Activated gamma-delta T cell treated with anti-CD3 and anti-CD28 coated beads, Interleukin-2, amount 50 U/mL, for 16 hours (primary cell): ENCODE results near the gene CREB3L4.
"Not testable (repeated sequence)": the region's sequence is repeated elsewhere in the genome, so short reads cannot be mapped to it uniquely, and the experiment has no call there.

Source experiments
- DNase-seq: peaks from one replicate; pipeline ENCODE4 v3.0.0-alpha.2; 2020; ENCODE audit warnings: low read depth

CREB3L4 gene

DNA sequence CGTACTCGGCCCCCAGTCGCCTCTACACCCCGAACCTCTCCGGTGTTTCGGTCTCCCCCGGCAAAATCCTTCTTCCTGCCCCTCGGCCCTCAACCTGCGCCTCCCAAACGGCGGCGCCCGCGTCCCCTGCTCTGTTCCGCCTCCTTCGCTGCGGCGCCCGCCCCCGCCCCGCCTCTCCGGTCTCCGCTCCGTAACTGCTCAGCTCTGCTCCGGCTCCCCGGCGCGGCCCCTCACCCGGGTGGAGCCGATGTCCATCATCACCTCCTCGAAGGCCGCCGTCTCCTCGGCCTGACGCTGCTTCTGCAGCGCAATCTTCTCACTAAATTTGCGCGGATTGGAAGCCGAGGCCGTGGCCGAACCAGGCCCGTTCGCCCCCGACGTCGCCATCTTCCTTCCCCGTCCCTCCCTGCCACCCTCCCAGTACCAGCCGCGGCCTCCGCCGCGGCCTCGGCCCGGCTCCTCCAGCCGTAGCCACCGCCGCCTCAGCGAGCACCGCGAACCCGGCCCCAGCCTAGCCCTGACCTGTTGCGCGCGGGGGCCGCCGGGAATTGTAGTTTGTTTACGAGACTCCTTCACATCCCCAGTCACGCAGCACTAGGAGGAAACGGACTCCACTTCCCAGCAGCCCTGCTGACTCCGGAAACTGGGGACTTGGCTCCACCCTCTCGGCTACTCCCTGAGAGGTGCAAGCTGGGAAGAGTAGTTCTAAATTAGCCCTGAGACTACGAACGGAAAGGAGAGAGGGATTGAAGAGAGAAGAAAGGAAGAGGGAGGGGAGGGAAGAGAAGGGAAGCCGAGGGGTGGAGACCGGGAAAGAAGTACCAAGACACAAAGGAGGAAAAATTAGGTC lies 9.4 kb upstream of the CREB3L4 start, which contains the start of gene CRTC2:
TSS of gene CRTC2 (minus strand) at position 502 of the 850 bp plus-strand sequence. CDS start at position 387, 115 bp downstream.
- peak; percentile 94 for DNase-seq

DNA sequence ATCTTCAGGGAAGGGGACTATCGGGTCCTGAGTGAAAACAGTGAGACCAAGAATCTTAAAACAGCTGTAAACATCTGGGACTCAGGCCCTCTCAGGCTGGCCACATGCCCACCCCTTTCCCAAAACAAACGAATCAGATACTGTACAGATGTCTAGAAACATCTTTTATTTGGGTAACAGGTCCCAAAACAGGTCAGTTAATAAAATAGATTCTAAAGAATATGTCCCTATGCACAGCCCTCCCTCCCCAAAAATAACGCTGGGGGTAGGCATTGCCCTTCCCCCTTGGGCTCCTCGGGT lies 8.8 kb upstream of the CREB3L4 start:
- no peak for DNase-seq

- no peak for DNase-seq
Measured at GRCh38 chr1:153959454-153959853, 8.2 kb upstream of the CREB3L4 start.

DNA sequence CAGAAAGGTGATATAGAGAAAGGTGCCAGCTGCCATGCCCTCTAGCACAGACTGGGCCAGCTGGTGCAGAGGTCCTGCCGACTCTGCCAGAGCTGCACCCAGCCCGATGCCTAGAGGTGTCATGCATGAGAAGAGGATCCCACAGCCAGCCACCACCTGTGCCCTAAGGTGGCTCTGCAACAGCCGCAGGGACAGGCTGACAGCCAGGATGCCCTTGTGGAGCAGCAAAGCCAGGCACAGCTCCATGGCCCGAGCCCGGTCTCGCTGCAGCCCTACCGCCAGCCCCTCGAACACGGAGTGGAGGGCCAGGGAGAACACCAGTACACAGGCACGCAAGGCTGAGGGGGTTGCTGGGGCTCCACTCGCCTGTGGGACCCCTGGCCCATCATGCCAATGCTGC lies 7.5 kb upstream of the CREB3L4 start:
- no peak for DNase-seq

DNA sequence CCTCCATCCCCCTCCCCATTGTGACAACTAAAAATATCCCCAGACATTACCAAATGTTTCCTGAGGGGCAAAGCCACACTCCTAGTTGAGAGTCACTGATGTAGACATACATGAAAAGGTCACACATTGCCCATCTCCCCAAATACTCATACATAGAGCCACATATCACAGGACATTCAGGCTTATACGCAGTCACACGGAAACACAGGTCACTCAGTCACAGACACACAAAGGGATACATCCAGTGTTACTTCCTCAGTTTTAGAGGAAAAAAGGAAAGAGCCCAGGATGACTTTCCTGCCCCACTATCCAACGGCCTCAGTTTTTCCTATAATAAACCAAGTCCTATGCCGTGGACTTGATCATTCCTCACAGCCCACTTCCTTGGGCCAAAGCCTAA lies 6.3 kb upstream of the CREB3L4 start:
- no peak for DNase-seq

GRCh38 chr1:153962088-153963029 lies 5.3 kb upstream of the CREB3L4 start:
- no peak for DNase-seq

DNA sequence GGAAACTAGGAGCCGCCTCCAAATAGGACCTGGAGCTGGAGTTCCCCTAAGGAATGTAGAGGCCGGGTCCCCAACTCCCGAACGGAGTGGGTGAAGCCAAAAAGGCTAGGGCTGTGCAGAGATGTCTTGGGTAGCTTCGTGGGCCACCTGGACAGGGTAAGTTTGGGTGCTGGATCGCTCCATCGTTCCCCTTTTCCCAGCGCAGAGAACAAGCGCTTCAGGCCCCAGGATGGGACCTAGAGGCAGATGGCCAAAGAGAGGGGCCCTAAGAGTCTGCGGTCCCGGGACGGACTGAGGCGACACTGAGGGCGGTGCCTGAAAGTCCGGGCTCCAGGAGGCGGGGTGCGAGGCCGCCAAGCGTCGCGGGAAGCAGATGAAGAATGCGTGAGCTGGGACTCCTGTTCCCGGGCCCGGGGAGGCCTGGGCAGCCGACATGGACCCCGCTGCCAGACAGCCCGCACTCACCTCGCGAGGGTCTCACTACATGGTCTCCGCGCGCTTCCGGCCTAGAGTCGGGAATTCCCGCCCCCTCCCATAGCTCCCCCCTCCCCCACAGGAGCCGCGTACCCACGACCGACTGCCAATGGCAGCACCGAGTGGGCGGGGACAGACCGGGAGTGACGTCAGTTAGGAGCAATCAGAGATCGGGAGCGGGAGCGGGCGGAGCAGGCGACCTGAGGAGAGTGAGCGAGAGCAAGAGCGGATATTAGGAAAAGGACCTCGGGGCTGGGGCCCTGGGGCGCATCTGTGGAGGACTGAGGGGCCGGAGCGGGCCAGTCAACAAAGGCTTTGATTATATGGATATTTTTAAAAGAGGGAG lies 4.5 kb upstream of the CREB3L4 start, which contains the start of gene SLC39A1:
TSS of gene SLC39A1 (minus strand) at position 508 of the 820 bp plus-strand sequence. CDS start 822 bp downstream, outside the sequence.
- peak; percentile 83 for DNase-seq

GRCh38 chr1:153963850-153964331 lies 3.8 kb upstream of the CREB3L4 start:
- DNase-seq: no peak

DNA sequence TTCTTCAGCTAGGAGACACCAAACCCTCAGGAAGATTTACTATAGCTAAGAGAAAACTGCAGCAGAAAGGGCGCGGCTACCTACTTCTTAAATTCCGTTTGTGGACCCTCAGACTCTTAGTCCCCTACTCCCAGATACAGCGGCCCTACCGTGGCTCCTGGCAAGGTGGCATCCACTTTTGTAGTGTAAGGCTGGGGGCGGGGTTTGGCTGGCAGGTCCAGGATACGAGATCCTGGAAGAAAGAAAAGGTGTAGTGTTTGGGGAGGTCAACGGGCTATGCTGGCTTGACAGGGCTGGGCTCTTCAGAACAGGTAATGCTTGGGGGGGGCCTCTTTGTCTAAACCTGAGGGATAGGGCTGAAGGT lies 280 bp downstream of the CREB3L4 start:
- no peak for DNase-seq

DNA sequence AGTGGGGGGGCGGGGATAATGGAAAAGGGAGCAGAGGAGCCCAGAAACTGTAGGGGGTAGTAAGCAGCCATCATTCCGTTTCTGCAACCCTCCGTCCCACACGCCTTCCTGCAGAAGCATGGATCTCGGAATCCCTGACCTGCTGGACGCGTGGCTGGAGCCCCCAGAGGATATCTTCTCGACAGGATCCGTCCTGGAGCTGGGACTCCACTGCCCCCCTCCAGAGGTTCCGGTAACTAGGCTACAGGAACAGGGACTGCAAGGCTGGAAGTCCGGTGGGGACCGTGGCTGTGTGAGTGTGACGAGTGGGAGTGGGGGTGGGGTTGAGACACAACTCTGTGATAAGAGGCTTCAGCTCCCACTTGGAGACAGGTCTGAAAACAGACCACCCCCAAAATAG lies 706 bp downstream of the CREB3L4 start:
- no peak for DNase-seq

GRCh38 chr1:153968972-153969371 lies 1.3 kb downstream of the CREB3L4 start:
- DNase-seq: no peak

GRCh38 chr1:153970346-153970745 lies 2.6 kb downstream of the CREB3L4 start:
- no peak for DNase-seq

- DNase-seq: no peak
Measured at GRCh38 chr1:153973071-153973470, 5.4 kb downstream of the CREB3L4 start.

GRCh38 chr1:153973525-153973924 lies 5.8 kb downstream of the CREB3L4 start:
- DNase-seq: no peak

GRCh38 chr1:153976819-153977249 lies 9.1 kb downstream of the CREB3L4 start:
- no peak for DNase-seq

DNA sequence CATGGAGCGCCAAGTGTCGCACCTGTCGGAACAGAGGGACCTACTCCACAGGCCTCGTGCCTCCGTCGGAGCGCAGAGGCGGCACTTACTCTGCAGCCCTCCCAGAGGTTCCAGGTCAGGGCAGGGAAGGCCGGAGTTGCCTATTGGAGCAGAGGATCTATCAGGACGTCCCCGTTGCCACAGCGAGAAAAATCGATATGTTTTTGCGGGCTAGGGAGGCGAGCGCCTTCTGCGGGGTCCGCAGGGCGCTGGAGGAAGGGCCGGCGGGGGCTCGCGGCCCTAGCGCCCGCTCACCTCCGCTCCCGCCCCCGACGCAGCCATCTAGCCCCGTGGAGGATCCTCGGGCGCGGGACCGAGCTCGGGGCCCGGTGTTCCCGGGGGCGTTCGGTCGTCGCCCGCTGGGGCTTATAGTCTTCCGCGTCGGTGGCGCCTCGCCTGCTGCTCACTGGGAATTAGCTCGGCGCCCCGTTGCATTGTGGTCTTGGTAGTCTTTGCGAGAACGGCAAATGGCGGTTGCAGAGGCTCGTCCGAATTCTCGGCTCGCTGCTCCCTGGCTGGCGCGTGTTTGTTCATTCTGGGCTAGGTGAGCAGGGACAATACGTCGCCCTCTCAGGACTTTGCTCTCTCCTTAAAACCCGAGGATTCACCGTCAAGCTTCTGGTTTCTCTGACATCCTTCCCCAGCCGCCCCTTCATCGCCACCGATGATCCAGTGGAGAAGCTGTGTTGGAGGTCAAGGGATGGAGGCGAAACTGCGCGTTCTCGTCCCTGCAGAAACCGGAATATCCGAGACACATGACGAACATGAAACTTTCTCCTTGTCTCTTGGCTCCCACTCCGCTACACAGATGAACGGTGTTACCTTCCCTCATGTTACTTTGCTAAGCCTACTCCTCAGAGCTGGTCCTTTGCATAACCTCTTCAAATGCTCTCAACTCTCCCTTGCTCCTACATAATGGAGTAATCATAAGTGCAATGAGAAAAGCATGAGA lies 9.8 kb downstream of the CREB3L4 start, which contains the start of gene JTB:
TSS of gene JTB (minus strand) at position 425 of the 991 bp plus-strand sequence. CDS start at position 3, 422 bp downstream.
- peak; percentile 66 for DNase-seq

DNA sequence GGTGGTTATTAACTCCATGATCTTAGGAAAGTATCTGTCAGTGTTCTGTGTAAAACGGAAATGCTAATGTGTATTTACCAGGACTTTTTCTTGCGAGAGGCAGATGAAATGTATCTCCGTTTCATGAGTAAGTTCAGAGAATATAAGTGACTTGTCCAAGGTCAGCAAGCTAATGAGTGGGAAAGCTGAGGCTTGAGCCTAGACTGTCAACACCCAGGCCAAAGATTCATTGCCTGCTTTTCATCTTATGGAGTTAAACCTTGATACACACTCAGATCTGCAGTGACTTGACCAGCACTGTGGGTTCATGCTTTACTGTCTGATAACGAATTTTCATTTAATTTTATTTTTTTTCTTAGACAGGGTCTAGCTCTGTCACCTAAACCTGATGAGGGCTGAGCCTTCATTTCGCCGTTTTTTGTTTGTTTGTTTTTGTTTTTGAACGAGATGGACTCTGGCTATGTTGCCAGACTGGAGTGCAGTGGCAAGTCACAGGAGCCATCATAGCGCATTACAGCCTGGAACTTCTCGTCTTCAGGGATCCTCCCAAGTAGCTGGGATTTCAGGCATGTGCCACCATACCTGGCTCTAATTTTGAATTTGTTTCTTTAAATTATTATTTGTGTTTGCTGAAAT lies 10.7 kb downstream of the CREB3L4 start:
- DNase-seq: no peak

- DNase-seq: not testable (repeated sequence)
Measured at GRCh38 chr1:153979091-153979490, 11.4 kb downstream of the CREB3L4 start.

DNA sequence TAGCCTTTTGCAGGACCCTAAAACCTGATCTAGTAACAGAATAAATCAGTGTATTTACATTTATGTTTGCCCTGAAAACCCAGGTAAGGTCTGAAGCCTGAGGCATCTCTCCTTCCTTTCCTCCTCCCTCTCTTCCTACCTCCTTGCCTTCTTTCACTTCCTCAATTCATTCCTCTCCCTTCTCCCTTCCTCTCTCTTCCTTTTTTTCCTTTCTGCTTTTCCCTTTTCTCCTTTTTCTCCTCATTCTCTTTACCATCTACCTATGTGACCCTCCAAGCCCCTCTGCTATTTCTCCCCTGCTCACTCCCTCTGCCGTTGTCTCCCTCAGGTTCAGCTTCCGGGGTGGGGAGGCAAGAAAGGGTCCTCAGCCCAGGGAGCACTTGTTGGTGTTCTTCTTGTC lies 14.0 kb downstream of the CREB3L4 start:
- not testable (repeated sequence) for DNase-seq
